NCI-H2081 (cell line): ENCODE measurements around the gene ITGA8.
"Not testable (repeated sequence)": the region's sequence is repeated elsewhere in the genome, so short reads cannot be mapped to it uniquely, and the experiment has no call there.

ENCODE experiments used
- DNase-seq, 2 experiments: peaks; one replicate each; lab custom pipeline; 2025; lab: John Stamatoyannopoulos, UW

Gene ITGA8

GRCh38 chr10:15494850-15495506 is 224.7 kb downstream of the ITGA8 start:
- DNase-seq, result no peak

- no peak for DNase-seq
Measured at GRCh38 chr10:15491856-15492642, 227.7 kb downstream of the ITGA8 start.

- no peak for DNase-seq
Measured at GRCh38 chr10:15489431-15489830, 230.3 kb downstream of the ITGA8 start.

GRCh38 chr10:15487376-15487775 is 232.3 kb downstream of the ITGA8 start:
- no peak for DNase-seq

GRCh38 chr10:15486404-15486803 is 233.3 kb downstream of the ITGA8 start:
- DNase-seq, result no peak

GRCh38 chr10:15485684-15486316 is 233.9 kb downstream of the ITGA8 start:
- no peak for DNase-seq

- no peak for DNase-seq
Measured at GRCh38 chr10:15485027-15485426, 234.7 kb downstream of the ITGA8 start.

GRCh38 chr10:15484128-15484527 is 235.6 kb downstream of the ITGA8 start:
- no peak for DNase-seq

- no peak for DNase-seq
Measured at GRCh38 chr10:15483215-15484075, 236.3 kb downstream of the ITGA8 start.

- no peak for DNase-seq
Measured at GRCh38 chr10:15482156-15482555, 237.6 kb downstream of the ITGA8 start.

- DNase-seq, result no peak
Measured at GRCh38 chr10:15478950-15479349, 240.8 kb downstream of the ITGA8 start.

- no peak for DNase-seq
Measured at GRCh38 chr10:15478429-15478828, 241.3 kb downstream of the ITGA8 start.

- DNase-seq, result no peak
Measured at GRCh38 chr10:15476337-15476736, 243.4 kb downstream of the ITGA8 start.

GRCh38 chr10:15475439-15475838 is 244.3 kb downstream of the ITGA8 start:
- not testable (repeated sequence) for DNase-seq

- no peak for DNase-seq
Measured at GRCh38 chr10:15474671-15475070, 245.1 kb downstream of the ITGA8 start.

GRCh38 chr10:15473396-15473767 is 246.3 kb downstream of the ITGA8 start:
- DNase-seq, result no peak

GRCh38 chr10:15472431-15473395 is 247.0 kb downstream of the ITGA8 start:
- DNase-seq, result no peak

GRCh38 chr10:15472008-15472407 is 247.7 kb downstream of the ITGA8 start:
- no peak for DNase-seq

- no peak for DNase-seq
Measured at GRCh38 chr10:15469111-15469510, 250.6 kb downstream of the ITGA8 start.

GRCh38 chr10:15464381-15464780 is 255.3 kb downstream of the ITGA8 start:
- no peak for DNase-seq
